Brain microvascular endothelial cell (primary cell): ENCODE data around the gene GABRQ.
"Not testable (repeated sequence)": the region's sequence is repeated elsewhere in the genome, so short reads cannot be mapped to it uniquely, and the experiment has no call there.

Experiments
- DNase-seq: peaks from one replicate; pipeline ENCODE4 v3.0.0-alpha.2; 2020
- H3K27ac ChIP-seq: fragments of 250-450 bp; sonication (Bioruptor Pico); 2 replicates; pipeline ENCODE4 v1.5.1; 2020; ENCODE audit warnings: mild to moderate bottlenecking, moderate library complexity
- H3K27me3 ChIP-seq: fragments of 250-450 bp; sonication (Bioruptor Pico); replicated peaks from 2 replicates; pipeline ENCODE4 v1.5.1; 2020; ENCODE audit warnings: mild to moderate bottlenecking
- H3K36me3 ChIP-seq: fragments of 250-450 bp; sonication (Bioruptor Pico); replicated peaks from 2 replicates; pipeline ENCODE4 v1.5.1; 2020; ENCODE audit warnings: mild to moderate bottlenecking
- H3K4me3 ChIP-seq: 2 replicates; pipeline ENCODE4 v1.5.1; 2011; ENCODE audit warnings: low read depth, mild to moderate bottlenecking, control low read depth, low read length, moderate library complexity
- in situ Hi-C: cut with HindIII; loops from 2 replicates; pipeline ENCODE4 v1.10.0; 2017; ENCODE audit warnings: low sequenced_read_pairs, low pct_ligation_motif_present
- TF ChIP-seq, protein P1 (sequence below): IDR thresholded peaks from 2 replicates; pipeline ENCODE4 v1.5.1; 2011; ENCODE audit warnings: low read depth, mild to moderate bottlenecking, moderate library complexity, low read length, control low read depth, inconsistent platforms; ENCODE audit errors: missing control alignments

The GABRQ gene

DNA sequence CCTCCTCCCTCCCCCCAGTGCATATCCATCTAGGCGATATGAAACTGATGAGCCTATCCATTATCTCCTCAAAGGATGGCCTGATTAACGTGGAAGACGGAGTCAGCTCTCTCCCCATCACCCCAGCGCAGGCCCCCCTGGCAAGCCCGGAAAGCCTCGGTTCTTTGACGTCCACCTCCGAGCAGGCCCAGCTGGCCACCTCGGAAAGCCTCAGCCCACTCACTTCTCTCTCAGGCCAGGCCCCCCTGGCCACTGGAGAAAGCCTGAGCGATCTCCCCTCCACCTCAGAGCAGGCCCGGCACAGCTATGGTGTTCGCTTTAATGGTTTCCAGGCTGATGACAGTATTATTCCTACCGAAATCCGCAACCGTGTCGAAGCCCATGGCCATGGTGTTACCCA, 14.8 kb downstream of the GABRQ start:
- no peak overlapping the region for H3K27ac ChIP-seq
- no peaks in the 10 kb centered on the region for H3K27me3 ChIP-seq
- in situ Hi-C loops, result no loop called here
- no peaks in the 10 kb centered on the region for H3K36me3 ChIP-seq
- TF ChIP-seq, protein P1, sequence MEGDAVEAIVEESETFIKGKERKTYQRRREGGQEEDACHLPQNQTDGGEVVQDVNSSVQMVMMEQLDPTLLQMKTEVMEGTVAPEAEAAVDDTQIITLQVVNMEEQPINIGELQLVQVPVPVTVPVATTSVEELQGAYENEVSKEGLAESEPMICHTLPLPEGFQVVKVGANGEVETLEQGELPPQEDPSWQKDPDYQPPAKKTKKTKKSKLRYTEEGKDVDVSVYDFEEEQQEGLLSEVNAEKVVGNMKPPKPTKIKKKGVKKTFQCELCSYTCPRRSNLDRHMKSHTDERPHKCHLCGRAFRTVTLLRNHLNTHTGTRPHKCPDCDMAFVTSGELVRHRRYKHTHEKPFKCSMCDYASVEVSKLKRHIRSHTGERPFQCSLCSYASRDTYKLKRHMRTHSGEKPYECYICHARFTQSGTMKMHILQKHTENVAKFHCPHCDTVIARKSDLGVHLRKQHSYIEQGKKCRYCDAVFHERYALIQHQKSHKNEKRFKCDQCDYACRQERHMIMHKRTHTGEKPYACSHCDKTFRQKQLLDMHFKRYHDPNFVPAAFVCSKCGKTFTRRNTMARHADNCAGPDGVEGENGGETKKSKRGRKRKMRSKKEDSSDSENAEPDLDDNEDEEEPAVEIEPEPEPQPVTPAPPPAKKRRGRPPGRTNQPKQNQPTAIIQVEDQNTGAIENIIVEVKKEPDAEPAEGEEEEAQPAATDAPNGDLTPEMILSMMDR, result no peak
- DNase-seq, result no peak
- H3K4me3 ChIP-seq, result no peak overlapping the region

DNA sequence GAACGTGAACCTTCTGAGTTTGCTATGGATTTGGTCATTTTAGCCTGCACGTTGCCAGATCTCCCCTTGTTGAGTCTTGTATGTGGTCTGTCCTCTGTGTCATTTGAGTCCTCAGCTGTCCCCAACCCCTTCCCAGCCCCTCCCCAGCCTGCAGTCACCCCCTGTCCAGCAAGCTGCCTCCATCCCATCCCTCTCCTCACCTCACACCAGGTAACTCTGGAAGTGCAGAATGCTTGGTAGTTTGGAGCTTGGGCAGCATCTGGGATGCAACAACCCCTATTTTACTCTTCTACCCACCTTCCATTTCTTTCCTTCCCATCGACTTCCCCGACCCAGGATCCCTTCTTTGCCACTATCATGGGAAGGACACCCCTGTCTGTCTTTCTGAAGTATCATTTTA, 18.4 kb downstream of the GABRQ start:
- TF ChIP-seq, protein P1, result no peak
- no peak overlapping the region for H3K4me3 ChIP-seq
- no peaks in the 10 kb centered on the region for H3K27me3 ChIP-seq
- H3K36me3 ChIP-seq, result no peaks in the 10 kb centered on the region
- no peak for DNase-seq
- no peak overlapping the region for H3K27ac ChIP-seq
- in situ Hi-C loops, result no loop called here

DNA sequence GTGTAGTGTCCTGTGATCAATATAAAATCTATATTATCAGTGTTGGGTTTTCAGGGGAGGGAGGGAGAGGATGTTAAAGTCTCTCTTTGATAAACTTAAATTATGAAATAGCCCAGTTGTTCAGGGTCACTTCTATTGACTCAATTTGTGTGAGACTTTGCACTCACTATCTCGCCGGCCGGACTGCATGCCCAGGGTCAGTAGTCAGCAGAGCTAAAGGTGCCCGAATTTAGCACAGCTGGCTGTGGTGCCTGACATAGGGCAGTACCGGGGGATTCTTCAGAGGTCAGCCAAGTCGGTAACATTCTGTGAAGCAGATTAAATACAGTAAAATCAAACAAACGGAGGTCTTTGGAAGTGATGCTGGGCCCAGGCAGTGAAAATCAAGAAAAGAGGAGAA, 19.2 kb downstream of the GABRQ start:
- no peak for DNase-seq
- Histone ChIP-seq H3K36me3 (no peaks in the 10 kb centered on the region), H3K4me3 (no peak overlapping the region), H3K27ac (no peak overlapping the region), H3K27me3 (no peaks in the 10 kb centered on the region)
- in situ Hi-C loops, result no loop called here
- TF ChIP-seq, protein P1, result no peak

DNA sequence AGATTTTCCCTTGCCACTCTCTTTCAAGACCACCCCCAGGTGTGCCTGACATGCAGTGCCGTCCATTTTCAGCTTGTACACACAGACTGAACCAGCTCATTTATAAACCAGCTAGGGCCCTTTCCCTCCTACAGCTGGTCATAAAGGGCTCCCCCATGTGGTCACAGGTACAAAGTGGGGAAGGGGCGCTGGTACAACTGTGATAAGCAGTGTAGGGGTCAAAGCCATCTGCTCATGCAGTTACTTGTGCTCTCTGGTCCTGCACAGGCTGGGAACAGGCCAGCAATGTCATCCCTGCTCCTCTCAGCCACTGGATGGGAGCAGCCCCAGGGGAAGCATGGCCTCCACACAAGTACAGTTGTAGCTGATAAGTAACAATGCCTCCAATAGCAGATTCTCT, 20.6 kb downstream of the GABRQ start:
- no peak for DNase-seq
- in situ Hi-C loops, result no loop called here
- Histone ChIP-seq H3K4me3 (no peak overlapping the region), H3K36me3 (no peaks in the 10 kb centered on the region), H3K27ac (no peak overlapping the region), H3K27me3 (no peaks in the 10 kb centered on the region)
- TF ChIP-seq, protein P1, result peak; percentile 8

DNA sequence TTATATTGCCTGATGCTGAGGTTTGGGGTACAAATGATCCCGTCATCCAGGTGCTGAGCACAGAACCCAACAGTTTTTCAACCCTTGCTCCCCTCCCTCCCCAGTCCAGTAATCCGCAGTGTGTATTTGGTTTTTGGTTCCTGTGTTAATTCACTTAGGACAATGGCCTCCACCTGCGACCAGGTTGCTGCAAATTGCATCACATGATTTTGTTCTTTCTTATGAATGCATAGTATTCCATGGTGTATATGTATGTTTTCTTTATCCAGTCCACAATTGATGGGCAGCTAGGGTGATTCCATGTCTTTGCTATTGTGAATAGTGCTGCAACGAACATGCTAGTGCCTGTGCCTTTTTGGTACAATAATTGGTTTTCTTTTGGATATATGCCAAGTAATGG, 25.4 kb downstream of the GABRQ start:
- no peaks in the 10 kb centered on the region for H3K27me3 ChIP-seq
- in situ Hi-C loops, result no loop called here
- DNase-seq, result no peak
- TF ChIP-seq, protein P1, result no peak
- H3K4me3 ChIP-seq, result no peak overlapping the region
- no peaks in the 10 kb centered on the region for H3K36me3 ChIP-seq
- no peak overlapping the region for H3K27ac ChIP-seq

DNA sequence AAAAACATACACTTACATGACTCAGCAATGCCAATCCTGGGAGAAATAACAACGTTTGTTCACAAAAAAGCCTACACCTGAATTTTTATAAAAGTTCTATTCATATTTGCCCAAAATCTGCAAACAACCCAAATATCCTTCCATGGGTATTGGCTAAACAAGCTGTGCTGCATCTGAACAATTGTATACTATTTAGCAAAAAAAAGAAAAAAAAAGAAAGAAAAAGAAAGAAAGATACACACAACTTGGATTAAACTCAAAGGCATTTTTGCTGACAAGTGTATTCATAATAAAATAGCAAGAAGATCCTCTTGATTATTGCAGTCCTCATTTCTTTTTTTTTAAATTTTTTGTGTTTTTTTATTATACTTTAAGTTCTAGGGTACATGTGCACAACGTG, 36.4 kb downstream of the GABRQ start:
- no peak for DNase-seq
- TF ChIP-seq, protein P1, result no peak

DNA sequence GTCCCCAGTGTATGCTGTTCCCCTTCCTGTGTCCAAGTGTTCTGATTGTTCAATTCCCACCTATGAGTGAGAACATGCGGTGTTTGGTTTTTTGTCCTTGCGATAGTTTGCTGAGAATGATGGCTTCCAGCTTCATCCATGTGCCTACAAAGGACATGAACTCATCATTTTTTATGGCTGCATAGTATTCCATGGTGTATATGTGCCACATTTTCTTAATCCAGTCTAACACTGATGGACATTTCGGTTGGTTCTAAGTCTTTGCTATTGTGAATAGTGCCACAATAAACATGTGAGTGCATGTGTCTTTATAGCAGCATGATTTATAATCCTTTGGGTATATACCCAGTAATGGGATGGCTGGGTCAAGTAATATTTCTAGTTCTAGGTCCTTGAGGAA, 37.0 kb downstream of the GABRQ start:
- DNase-seq, H3K27ac ChIP-seq, in situ Hi-C loops, H3K27me3 ChIP-seq, H3K4me3 ChIP-seq, H3K36me3 ChIP-seq: not testable (repeated sequence)

More for the DNA sequence above, 36.4 kb downstream of the GABRQ start:
- Histone ChIP-seq H3K27me3 (no peaks in the 10 kb centered on the region), H3K27ac (no peak overlapping the region), H3K36me3 (no peaks in the 10 kb centered on the region), H3K4me3 (no peak overlapping the region)
- in situ Hi-C loops, result no loop called here

DNA sequence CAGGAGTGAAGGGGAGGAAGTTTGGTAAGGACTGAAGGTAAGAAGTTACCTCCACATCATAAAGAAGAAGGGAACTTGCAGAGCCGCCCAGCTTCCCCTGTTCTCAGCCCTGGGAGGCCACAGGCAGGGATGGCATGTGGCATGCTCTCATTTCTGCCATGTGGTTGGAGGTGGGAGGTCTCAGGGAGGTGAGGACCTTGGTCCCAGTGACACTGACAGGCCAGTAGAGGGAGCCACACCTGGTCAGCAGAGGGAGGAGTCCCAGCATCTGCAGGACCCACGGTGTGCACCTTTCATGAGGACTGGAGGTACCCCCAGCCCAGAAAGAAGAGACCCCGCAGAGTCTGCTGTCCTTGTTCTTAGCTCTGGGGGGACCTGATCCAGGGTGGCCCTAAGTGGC, 43.3 kb downstream of the GABRQ start:
- in situ Hi-C loops, H3K4me3 ChIP-seq, H3K36me3 ChIP-seq, DNase-seq, H3K27me3 ChIP-seq, H3K27ac ChIP-seq: not testable (repeated sequence)
